HG02884 (cell line): ENCODE results near the gene TOPORS.

Source experiments
- ATAC-seq: cut with Tn5 transposase; IDR thresholded peaks from one replicate; pipeline ENCODE4 v1.9.1; 2021; ENCODE audit warnings: mild to moderate bottlenecking, moderate library complexity; ENCODE audit not compliant: unreplicated experiment

Gene TOPORS

DNA sequence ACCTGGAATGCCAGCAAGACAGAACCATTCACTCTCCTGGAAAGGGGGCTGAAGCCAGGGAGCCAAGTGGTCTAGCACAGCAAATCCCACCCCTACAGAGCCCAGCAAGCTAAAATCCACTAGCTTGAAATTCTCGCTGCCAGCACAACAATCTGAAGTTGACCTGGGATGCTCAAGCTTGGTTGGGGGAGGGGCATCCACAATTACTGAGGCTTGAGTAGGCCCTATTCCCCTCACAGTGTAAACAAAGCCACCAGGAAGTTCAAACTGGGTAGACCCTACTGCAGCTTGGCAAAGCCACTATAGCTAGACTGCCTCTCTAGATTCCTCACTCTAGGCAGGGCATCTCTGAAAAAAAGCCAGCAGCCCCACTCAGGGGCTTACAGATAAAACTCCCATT, 43.7 kb downstream of the TOPORS start:
- no peak for ATAC-seq

DNA sequence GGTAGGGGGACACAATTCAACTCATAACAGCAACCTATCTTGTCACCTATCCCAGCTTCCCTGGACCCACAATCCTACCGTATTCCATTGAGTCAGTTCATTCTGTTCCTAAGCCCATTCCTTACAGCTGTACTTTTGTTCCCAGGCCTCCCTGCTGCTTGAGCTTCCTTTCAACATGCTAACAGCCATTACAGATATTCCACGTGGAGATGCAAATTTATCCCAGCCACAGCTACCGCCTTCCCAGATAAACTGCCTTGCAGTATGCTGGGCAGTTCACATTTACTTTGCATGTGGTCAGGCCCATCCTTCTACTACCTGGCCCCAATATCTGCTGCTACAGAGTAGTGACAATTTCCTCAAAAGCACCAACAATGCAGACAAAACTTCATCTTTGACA, 49.4 kb downstream of the TOPORS start:
- no peak for ATAC-seq

DNA sequence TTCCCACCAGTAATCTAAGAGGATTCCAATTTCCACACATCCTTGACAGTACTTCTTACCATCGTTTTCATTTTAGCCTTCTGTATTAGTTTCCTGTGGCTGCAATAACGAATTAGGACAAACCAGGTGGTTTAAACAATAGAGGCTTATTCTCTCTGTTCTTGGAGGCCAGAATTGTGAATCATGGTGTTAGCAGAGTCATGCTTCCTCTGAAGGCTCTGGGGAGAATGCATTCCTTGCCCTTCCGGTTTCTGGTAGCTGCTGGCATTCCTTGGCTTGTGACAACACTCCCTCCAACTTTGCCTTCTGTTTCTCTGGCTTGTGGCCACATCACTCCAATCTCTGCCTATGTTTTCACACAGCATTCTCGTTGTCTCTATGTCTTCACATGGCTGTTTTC, 49.9 kb downstream of the TOPORS start:
- no peak for ATAC-seq

DNA sequence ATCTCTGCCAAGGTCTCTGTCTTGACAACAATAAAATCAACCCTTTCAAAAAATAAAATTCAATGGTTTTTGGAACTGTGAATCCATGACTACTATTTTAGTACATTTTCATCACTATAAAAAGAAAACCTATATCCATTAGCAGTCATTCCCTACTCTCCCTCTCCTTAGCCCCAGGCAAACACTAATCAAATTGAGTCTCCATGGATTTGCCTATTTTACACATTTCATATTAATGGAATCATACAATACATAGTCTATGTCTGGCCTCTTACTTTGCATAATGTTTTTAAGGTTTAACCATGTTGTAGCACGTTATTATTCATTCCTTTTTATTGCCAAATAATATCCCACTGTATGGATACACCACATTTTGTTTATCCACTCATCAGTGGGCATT, 50.5 kb downstream of the TOPORS start:
- ATAC-seq: no peak

DNA sequence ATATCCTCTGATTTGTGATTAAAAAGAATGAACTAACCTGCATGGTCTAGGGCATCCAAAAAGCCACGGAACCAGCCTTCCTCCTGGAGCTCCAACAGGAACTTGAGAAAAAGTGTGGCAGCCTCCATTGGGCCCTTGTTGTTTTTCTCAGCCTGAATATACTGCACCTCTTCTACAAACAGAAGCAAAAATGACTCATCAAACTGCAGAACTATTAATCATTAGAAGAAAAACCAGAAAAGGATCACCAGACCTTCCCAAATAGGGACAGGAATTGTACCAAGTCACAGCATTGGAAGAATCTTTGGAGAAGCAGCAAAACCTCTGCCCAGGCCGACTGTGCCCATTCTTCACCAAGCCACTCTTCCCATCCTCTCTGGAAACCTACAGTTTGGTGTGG, 51.6 kb downstream of the TOPORS start:
- ATAC-seq: no peak

DNA sequence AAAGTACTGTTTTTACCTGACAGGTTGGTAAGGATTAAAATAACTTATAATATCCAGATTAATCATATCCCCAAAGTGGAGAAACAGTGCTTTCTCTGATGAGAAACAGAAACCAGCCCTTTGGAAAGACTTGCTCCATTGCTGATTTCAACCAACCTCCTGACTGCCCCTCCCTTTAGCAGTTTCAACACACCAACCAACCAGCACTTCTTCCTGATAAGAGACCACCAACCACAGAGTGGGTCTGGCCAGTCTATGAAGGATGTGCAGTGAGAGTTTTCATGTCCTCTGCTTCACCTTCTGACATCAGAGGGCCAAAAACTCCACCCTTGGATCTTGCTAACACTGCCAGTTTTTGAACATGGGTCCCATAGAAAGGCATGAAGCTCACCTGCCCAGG, 54.5 kb downstream of the TOPORS start:
- ATAC-seq: no peak

DNA sequence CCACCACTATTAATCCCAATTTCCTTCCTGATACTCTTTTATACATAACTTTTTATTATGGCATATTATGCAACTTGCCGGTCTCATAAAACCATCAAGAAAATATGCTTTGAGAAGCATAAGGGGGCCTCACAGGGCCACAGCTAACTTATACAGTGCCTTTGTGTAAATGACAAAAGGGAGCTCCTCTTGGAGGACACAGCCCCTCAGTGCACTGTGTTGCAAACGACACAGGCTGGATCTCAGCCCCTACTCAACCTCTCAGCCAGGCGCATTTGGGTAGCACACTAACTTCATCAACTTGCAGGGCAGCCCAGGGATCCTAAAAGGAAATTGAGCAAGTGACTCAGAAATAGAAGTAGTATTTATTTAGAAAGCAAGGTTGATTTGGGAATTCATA, 61.8 kb downstream of the TOPORS start:
- ATAC-seq: no peak
